PFSK-1 (cell line): ENCODE results near the gene EOLA1.

Experiments used
- FOXP2 ChIP-seq: optimal IDR thresholded peaks from 2 replicates; pipeline ENCODE3; 2011; ENCODE audit warnings: borderline replicate concordance, control low read depth, inconsistent platforms; ENCODE audit not compliant: insufficient read depth; ENCODE audit errors: extremely low read length, extremely low read depth
- POLR2AphosphoS5 ChIP-seq: IDR thresholded peaks from 2 replicates; pipeline ENCODE4 v1.6.1; 2012; ENCODE audit warnings: low read depth, mild to moderate bottlenecking, control low read depth, low read length, moderate library complexity
- SIN3A ChIP-seq: IDR thresholded peaks from 2 replicates; pipeline ENCODE4 v1.6.1; 2012; ENCODE audit warnings: mild to moderate bottlenecking, low read length, moderate library complexity, borderline replicate concordance; ENCODE audit not compliant: insufficient read depth
- TAF1 ChIP-seq: IDR thresholded peaks from 2 replicates; pipeline ENCODE4 v1.6.1; 2012; ENCODE audit warnings: low read length, control low read depth, borderline replicate concordance; ENCODE audit not compliant: insufficient read depth
- TF ChIP-seq, protein P1 (sequence below), 2 experiments: IDR thresholded peaks; 2 replicates each; pipeline versions ENCODE4 v1.6.1 to v1.8.0; 2011 to 2012; ENCODE audit warnings: low read depth in 2 of 2, low read length in 2 of 2, control low read depth in 1 of 2, inconsistent platforms in 1 of 2, mild to moderate bottlenecking in 1 of 2, moderate library complexity in 1 of 2; ENCODE audit not compliant: insufficient read depth in 1 of 2

The EOLA1 gene

DNA sequence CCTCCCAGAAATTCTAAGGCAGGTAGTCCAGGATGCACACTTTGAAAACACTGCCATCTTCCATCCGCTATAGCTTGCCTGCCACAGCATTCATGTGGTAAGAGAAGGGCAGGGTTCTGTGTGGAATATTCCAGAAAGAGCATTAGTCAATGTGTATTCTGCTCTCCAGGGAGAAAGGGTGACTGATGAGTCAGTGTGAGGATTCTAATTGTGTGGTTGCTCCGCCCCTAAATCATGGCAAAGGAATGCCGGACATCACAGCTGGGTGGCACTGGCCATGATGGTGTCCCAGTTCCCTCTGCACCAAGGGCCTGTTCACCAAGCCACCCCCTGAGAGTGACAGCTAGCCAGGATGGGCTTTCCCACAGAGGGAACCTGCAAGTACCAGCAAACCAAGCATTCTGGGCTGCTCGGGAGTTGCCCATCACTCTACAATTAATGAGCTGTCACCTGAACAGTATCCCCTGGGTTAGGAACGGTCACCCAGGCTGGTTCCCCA lies 45.2 kb upstream of the EOLA1 start:
- TF ChIP-seq POLR2AphosphoS5 (no peak), TAF1 (no peak), SIN3A (no peak), FOXP2 (no peak)
- TF ChIP-seq, protein P1, sequence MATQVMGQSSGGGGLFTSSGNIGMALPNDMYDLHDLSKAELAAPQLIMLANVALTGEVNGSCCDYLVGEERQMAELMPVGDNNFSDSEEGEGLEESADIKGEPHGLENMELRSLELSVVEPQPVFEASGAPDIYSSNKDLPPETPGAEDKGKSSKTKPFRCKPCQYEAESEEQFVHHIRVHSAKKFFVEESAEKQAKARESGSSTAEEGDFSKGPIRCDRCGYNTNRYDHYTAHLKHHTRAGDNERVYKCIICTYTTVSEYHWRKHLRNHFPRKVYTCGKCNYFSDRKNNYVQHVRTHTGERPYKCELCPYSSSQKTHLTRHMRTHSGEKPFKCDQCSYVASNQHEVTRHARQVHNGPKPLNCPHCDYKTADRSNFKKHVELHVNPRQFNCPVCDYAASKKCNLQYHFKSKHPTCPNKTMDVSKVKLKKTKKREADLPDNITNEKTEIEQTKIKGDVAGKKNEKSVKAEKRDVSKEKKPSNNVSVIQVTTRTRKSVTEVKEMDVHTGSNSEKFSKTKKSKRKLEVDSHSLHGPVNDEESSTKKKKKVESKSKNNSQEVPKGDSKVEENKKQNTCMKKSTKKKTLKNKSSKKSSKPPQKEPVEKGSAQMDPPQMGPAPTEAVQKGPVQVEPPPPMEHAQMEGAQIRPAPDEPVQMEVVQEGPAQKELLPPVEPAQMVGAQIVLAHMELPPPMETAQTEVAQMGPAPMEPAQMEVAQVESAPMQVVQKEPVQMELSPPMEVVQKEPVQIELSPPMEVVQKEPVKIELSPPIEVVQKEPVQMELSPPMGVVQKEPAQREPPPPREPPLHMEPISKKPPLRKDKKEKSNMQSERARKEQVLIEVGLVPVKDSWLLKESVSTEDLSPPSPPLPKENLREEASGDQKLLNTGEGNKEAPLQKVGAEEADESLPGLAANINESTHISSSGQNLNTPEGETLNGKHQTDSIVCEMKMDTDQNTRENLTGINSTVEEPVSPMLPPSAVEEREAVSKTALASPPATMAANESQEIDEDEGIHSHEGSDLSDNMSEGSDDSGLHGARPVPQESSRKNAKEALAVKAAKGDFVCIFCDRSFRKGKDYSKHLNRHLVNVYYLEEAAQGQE (IDR thresholded peaks at IDR 0.05; ENCODE audit: insufficient read depth in 1 of 2, low read depth in 2 of 2, low read length in 2 of 2), result no peak

DNA sequence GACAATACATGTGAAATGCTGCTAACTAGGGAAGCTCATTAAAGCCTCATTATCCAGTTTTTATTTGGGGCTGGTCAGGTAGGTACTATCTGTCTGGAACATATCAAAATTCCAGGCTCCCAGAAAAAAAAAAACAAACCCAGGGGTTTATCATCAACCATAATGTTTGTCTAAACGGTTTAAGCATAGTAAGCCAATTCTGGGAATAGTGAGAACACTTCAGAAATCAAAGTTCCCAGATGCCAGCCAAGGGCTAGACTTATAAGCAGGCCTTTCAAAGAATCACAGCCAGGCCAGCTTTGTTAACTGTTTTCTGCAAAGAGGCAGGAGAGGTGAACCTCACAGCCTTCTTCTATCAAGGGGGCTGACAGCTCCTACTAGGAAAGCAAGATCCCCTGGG lies 43.8 kb upstream of the EOLA1 start:
- TF ChIP-seq TAF1 (no peak), FOXP2 (no peak), SIN3A (no peak), POLR2AphosphoS5 (no peak)
- TF ChIP-seq, protein P1 (IDR thresholded peaks at IDR 0.05; ENCODE audit: insufficient read depth in 1 of 2, low read depth in 2 of 2, low read length in 2 of 2), result no peak

DNA sequence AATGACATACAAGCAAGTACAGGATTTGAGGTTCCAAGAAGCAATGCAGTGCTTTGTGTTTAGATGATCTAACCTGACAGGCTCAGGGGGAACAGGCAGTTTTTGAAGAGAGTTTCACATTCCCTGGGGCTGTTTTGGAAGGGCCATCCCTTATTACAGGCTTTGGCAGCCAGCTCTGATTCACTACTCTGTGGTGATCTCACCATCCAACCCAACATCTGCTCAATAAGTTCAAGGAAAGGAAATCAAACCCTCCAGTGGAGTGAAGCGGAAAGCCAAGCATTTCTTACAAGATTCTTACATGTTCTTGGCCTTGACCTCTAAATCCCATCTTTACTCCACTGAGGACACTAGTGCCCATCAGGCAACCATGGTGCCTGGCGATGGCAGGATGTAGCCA lies 43.2 kb upstream of the EOLA1 start:
- TF ChIP-seq TAF1 (no peak), POLR2AphosphoS5 (no peak), FOXP2 (no peak), SIN3A (no peak)
- TF ChIP-seq, protein P1 (IDR thresholded peaks at IDR 0.05; ENCODE audit: insufficient read depth in 1 of 2, low read depth in 2 of 2, low read length in 2 of 2), result no peak

DNA sequence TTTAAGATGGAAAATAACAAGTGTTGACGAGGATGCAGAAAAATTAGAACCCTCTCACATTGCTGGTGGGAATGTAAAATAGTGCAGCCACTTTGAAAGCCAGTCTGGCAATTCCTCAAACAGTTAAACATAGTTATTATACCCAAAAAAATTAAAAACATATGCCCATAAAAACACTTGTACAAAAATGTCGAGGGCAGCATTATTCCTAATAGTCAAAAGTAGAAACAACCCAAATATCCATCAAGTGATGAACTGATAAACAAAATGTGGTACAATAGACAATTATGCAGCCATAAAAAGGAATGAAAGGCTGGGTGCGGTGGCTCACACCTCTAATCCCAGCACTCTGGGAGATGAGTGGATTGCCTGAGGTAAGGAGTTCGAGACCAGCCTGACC lies 42.0 kb upstream of the EOLA1 start:
- TF ChIP-seq POLR2AphosphoS5 (no peak), SIN3A (no peak), TAF1 (no peak), FOXP2 (no peak)
- TF ChIP-seq, protein P1 (IDR thresholded peaks at IDR 0.05; ENCODE audit: insufficient read depth in 1 of 2, low read depth in 2 of 2, low read length in 2 of 2), result no peak

DNA sequence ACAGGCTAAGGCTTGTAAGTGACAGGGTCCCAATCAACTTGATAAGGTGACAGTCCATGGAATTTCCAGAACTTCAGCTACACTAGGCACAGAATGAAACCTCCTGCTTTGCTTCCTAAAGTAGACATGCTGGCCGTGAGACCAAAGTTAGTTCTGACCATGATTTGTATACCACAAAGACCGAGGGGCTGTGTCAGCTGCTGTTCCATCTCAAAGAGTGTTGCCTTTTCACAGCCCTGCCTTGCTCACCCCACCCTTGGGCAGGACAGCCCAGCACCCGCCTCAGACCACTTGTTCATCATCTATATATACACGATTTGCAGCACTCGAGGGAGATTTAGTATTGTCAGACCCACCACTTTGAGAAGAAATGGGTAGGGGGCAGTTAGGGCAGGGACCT lies 41.0 kb upstream of the EOLA1 start:
- no peak for TF ChIP-seq SIN3A
- TF ChIP-seq, protein P1 (IDR thresholded peaks at IDR 0.05; ENCODE audit: insufficient read depth in 1 of 2, low read depth in 2 of 2, low read length in 2 of 2), result no peak
- no peak for TF ChIP-seq POLR2AphosphoS5
- no peak for TF ChIP-seq TAF1
- no peak for TF ChIP-seq FOXP2
